Activated naive CD4-positive, alpha-beta T cell treated with anti-CD3 and anti-CD28 coated beads for 36 hours (primary cell): ENCODE measurements around the gene ELMO3. TPM values are rescaled to one million over a fixed set of nuclear protein-coding genes. Genes with fewer than 3 reads are reported as not detected.
A peak's percentile ranks its signal among the peaks of the same experiment; 100 is the strongest.

ENCODE experiments used
- CTCF ChIA-PET: fragments of 350-600 bp; sonication (Branson Sonifier 250); formaldehyde crosslinking; loops from one replicate; lab custom pipeline; 2021; ENCODE audit warnings: antibody characterized with exemption; lab: Charles Lee
- DNase-seq: peaks from one replicate; pipeline ENCODE4 v3.0.0-alpha.2; 2020
- H3K27ac Mint-ChIP-seq: one replicate; pipeline ENCODE4 v1.8.0; 2021; ENCODE audit warnings: mild to moderate bottlenecking, mixed read lengths
- H3K27me3 Mint-ChIP-seq: one replicate; pipeline ENCODE4 v1.8.0; 2021; ENCODE audit warnings: low read depth, mixed read lengths
- H3K36me3 Mint-ChIP-seq: one replicate; pipeline ENCODE4 v1.8.0; 2021; ENCODE audit warnings: low read depth, mixed read lengths
- H3K4me1 Mint-ChIP-seq: one replicate; pipeline ENCODE4 v1.8.0; 2021; ENCODE audit warnings: low read depth, mixed read lengths
- H3K4me3 Mint-ChIP-seq: one replicate; pipeline ENCODE4 v1.8.0; 2021; ENCODE audit warnings: mild to moderate bottlenecking, moderate library complexity, mixed read lengths
- H3K9me3 Mint-ChIP-seq: one replicate; pipeline ENCODE4 v1.8.0; 2021; ENCODE audit warnings: mixed read lengths
- intact Hi-C: fragments of 100-400 bp; cut with micrococcal nuclease; formaldehyde crosslinking; loops from one replicate; pipeline ENCODE4 v1.15.1; 2023
- total RNA-seq, 2 experiments: library from RNA; stranded (reverse); gene quantifications; one replicate each; pipeline ENCODE4 v1.2.3, GENCODE V29; 2021

Gene ELMO3
- 1 to 10 TPM; 3.8 to 4.4 TPM for total RNA-seq

DNA sequence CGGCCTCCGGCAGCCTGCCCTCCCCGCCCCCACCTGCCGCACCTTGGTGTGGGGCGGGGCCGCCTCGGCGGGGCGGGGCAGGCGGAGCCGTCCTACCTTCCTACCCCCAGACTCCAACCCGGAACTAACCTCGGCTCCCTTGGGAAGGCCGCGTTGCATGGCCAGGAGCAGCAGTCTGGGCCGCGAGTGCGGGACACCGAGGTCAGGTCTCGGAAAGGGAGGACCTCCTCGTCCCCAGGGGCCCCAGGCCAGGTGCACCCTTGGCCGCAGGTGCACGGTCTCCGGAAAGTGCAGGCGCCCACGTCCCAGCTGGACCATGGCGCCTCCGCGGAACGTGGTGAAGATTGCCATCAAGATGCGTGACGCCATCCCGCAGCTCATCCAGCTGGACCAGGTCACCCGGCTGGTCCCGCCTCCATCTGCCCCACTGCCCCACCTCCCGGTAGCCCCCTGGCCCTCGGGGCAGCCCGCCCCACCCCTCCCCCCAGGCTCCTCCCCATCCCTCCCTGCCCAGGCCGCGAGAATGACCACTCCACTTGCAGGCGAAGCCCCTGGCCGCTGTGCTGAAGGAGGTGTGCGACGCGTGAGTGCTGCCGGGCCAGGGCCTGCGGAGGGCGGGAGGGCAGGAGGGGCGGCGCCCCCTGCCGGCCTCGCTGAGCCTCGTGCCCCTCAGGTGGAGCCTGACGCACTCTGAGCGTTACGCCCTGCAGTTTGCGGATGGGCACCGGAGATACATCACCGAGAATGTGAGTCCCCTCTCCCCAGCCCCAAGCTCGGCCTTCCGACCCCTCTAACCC is at the start of gene ELMO3:
TSS of gene ELMO3 (plus strand) at position 121 of the 797 bp plus-strand sequence. CDS start at position 317, 196 bp downstream.
- intact Hi-C loops, result no loop called here
- DNase-seq, result no peak
- no peaks in the 10 kb centered on the region for H3K9me3 Mint-ChIP-seq
- no peaks in the 10 kb centered on the region for H3K27me3 Mint-ChIP-seq
- CTCF ChIA-PET, result interaction anchor here (0.6 to 2.9 kb wide), 3 partner anchors 9 to 223 kb away, joined by 3 to 10 read pairs (median 6); no protein-coding TSS in a partner anchor
- no peak within 1 kb of the TSS for H3K4me3 Mint-ChIP-seq
- no peak within 1 kb of the TSS for H3K27ac Mint-ChIP-seq
- peaks cover 24% of the 10 kb centered on the region for H3K36me3 Mint-ChIP-seq
- peaks cover 20% of the 10 kb centered on the region for H3K4me1 Mint-ChIP-seq

- peaks cover 6% of the 10 kb centered on the region for H3K27me3 Mint-ChIP-seq
- peaks cover 8% of the 10 kb centered on the region for H3K4me1 Mint-ChIP-seq
- H3K9me3 Mint-ChIP-seq, result no peaks in the 10 kb centered on the region
- DNase-seq, result no peak
- H3K4me3 Mint-ChIP-seq, result peak overlapping the region; percentile 5
- CTCF ChIA-PET, result interaction anchor here (1.1 kb wide), 1 partner anchor 132 kb away, joined by 3 read pairs; no protein-coding TSS in a partner anchor
- H3K36me3 Mint-ChIP-seq, result peaks cover 38% of the 10 kb centered on the region
- no peak overlapping the region for H3K27ac Mint-ChIP-seq
- intact Hi-C loops, result loop anchor here (10.0 kb wide), 1 partner anchor 245 kb away; the partner anchor contains the start of gene TPPP3
Measured at GRCh38 chr16:67149276-67150046, 49.5 kb upstream of the ELMO3 start.

DNA sequence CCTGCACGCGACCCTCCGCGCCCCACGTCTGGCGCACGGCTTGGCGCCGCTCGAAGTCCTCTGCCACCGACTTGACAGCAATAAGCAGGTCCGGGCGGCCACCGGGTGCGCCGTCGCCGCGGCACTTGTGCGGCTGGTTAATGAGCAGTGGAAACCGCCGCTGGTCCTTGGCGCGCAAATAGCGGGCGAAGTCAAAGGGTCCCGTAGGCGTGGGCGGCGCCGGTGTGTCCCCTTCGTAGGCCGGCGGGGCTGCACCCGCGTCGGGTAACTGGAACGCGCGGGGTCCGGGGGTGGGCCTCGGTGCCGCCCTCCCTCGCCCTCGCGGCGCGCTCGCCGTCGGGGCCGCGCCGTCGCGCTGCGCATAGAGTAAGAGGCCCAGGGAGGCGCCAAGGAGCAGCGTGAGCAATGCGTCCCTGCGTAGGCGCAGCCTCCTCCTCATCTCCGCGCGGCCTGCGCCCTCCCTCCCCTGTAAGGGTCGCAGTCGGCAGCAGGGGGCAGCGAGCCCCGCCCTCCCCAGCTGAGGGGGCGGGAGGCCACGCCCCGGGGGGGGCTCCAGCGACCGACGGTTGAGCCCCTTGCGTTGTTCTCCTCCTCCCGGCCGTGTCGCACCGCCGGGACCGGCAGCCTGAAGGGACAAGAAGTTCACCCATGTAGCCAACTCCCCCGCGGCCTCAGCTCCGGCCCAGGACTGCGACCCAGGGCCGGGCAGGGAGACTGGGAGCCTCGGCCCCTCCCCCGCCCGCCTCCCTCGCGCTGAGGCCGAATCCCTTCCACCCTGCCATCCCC is 48.7 kb upstream of the ELMO3 start:
- Mint-ChIP-seq H3K4me3 (peak overlapping the region; percentile 54), H3K27me3 (peaks cover 7% of the 10 kb centered on the region), H3K36me3 (peaks cover 33% of the 10 kb centered on the region), H3K9me3 (no peaks in the 10 kb centered on the region), H3K4me1 (peaks cover 10% of the 10 kb centered on the region), H3K27ac (no peak overlapping the region)
- intact Hi-C loops, result loop anchor here (10.0 kb wide), 1 partner anchor 245 kb away; the partner anchor contains the start of gene TPPP3
- CTCF ChIA-PET, result interaction anchor here (0.8 to 8.7 kb wide), 4 partner anchors 10 to 134 kb away, joined by 3 to 163 read pairs (median 3); no protein-coding TSS in a partner anchor
- peak; percentile 51 for DNase-seq

GRCh38 chr16:67150833-67151396 is 48.0 kb upstream of the ELMO3 start, which contains the start of gene B3GNT9:
Gene B3GNT9 (minus strand): TSS chr16:67150998. CDS start chr16:67150485, 513 bp downstream.
- peak within 1 kb of the TSS; percentile 54 for H3K4me3 Mint-ChIP-seq
- H3K9me3 Mint-ChIP-seq, result no peaks in the 10 kb centered on the region
- peaks cover 8% of the 10 kb centered on the region for H3K27me3 Mint-ChIP-seq
- H3K27ac Mint-ChIP-seq, result no peak within 1 kb of the TSS
- CTCF ChIA-PET, result interaction anchor here (0.5 to 8.7 kb wide), 6 partner anchors 9 to 195 kb away, joined by 3 to 163 read pairs (median 3); no protein-coding TSS in a partner anchor
- intact Hi-C loops, result loop anchor here (10.0 kb wide), 1 partner anchor 244 kb away; the partner anchor contains the start of gene TPPP3
- DNase-seq, result no peak
- peaks cover 30% of the 10 kb centered on the region for H3K36me3 Mint-ChIP-seq
- peaks cover 13% of the 10 kb centered on the region for H3K4me1 Mint-ChIP-seq

GRCh38 chr16:67151431-67152097 is 47.4 kb upstream of the ELMO3 start:
- no peak for DNase-seq
- peaks cover 8% of the 10 kb centered on the region for H3K27me3 Mint-ChIP-seq
- peaks cover 25% of the 10 kb centered on the region for H3K36me3 Mint-ChIP-seq
- no peak overlapping the region for H3K27ac Mint-ChIP-seq
- H3K4me1 Mint-ChIP-seq, result peaks cover 15% of the 10 kb centered on the region
- H3K9me3 Mint-ChIP-seq, result no peaks in the 10 kb centered on the region
- CTCF ChIA-PET, result interaction anchor here (0.5 to 8.7 kb wide), 9 partner anchors 9 to 258 kb away, joined by 3 to 163 read pairs (median 3); no protein-coding TSS in a partner anchor
- intact Hi-C loops, result loop anchor here (10.0 kb wide), 1 partner anchor 243 kb away; the partner anchor contains the start of gene TPPP3
- H3K4me3 Mint-ChIP-seq, result peak overlapping the region; percentile 54

DNA sequence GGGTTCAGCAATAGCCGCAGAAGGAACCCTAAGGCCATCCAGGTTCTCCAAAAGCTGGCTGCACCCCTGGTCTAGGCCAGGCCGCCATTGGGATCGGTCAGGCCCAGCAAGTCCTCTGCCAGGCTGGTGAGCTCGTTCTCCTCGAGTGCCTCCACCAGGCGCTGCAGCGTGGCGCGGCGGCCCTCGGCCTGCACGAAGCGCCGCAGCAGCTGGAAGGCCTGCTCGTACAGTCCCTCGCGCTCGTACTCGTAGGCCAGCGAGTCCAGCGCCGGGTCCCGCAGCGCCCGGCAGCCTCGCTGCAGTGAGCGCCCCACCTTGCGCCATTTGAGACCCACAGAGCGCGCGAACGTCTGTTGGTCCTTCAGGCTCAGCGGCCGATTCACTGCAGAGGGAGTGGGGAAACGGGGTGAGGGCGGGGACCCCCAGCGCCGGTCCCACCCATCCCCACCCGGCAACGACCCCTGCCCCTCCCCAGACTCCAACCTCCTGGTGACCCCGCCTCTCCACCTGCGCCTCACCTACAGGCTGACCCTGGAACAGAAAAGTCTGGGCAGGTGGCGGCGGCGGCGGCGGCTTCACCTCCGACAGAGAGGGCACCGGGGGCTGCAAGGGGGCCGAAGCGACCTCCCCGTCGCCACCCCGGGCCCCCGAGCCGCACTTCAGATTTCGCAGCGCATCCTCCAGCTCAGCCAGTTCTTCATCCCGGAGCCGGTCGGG is 44.2 kb upstream of the ELMO3 start:
- peaks cover 8% of the 10 kb centered on the region for H3K27me3 Mint-ChIP-seq
- CTCF ChIA-PET, result interaction anchor here (0.6 to 8.7 kb wide), 41 partner anchors 9 to 289 kb away, joined by 3 to 163 read pairs (median 5); partner anchors contain the start of genes CES3, HSF4 and NOL3
- H3K4me1 Mint-ChIP-seq, result peaks cover 32% of the 10 kb centered on the region
- no peak overlapping the region for H3K27ac Mint-ChIP-seq
- peak overlapping the region; percentile 58 for H3K4me3 Mint-ChIP-seq
- H3K36me3 Mint-ChIP-seq, result peaks cover 3% of the 10 kb centered on the region
- DNase-seq, result no peak
- intact Hi-C loops, result loop anchor here (1.0 to 10.0 kb wide), 5 partner anchors 136 to 240 kb away; partner anchors contain the start of gene TPPP3
- H3K9me3 Mint-ChIP-seq, result no peaks in the 10 kb centered on the region

DNA sequence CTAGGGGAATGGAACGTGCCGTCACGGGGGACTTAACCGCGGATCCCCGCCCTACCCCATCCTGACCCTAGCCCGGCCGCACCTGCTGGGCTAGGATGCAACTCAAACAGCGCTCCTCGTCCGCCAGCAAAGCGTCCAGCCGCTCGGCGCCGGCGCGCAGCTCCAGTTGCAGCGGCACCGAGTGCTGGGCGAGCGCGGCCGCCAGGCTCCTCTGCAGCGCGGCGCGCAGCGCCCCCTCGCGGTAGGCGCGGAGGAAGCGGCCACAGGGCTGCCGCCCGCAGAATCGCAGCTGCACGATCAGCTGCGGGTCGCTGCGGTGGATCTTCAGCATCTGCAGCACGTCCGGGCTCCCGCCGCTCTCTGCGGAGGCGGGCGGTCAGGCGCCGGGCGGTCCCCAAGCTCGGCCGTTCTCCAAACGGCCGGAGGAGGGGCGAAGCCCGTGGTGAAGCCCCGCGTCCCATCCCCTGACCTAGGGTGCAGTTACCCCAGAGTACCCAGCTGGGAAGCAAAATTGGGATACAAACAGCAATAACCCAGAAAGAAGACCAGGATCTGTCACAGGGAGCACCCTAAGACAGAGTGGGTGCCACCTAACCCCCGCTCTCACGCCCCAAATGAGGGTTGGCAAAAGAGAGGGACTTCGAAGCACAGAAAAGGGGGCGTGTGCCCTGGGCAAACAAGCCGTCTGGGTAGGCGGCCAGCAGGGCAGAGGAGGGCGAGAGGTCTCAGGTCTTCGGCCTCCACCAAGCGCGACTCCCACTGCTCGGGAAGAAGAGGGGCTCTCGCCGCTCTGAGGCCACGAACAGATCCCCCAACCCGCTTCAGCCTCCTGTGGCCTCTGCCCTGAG is 43.4 kb upstream of the ELMO3 start:
- peaks cover 8% of the 10 kb centered on the region for H3K27me3 Mint-ChIP-seq
- intact Hi-C loops, result loop anchor here (1.0 to 10.0 kb wide), 5 partner anchors 137 to 239 kb away; partner anchors contain the start of gene TPPP3
- H3K4me3 Mint-ChIP-seq, result peak overlapping the region; percentile 58
- H3K36me3 Mint-ChIP-seq, result peaks cover 3% of the 10 kb centered on the region
- H3K27ac Mint-ChIP-seq, result no peak overlapping the region
- peak; percentile 76 for DNase-seq
- H3K4me1 Mint-ChIP-seq, result peaks cover 32% of the 10 kb centered on the region
- H3K9me3 Mint-ChIP-seq, result no peaks in the 10 kb centered on the region
- CTCF ChIA-PET, result interaction anchor here (0.6 to 8.7 kb wide), 38 partner anchors 8 to 288 kb away, joined by 3 to 163 read pairs (median 5); partner anchors contain the start of genes CES3, HSF4 and NOL3

DNA sequence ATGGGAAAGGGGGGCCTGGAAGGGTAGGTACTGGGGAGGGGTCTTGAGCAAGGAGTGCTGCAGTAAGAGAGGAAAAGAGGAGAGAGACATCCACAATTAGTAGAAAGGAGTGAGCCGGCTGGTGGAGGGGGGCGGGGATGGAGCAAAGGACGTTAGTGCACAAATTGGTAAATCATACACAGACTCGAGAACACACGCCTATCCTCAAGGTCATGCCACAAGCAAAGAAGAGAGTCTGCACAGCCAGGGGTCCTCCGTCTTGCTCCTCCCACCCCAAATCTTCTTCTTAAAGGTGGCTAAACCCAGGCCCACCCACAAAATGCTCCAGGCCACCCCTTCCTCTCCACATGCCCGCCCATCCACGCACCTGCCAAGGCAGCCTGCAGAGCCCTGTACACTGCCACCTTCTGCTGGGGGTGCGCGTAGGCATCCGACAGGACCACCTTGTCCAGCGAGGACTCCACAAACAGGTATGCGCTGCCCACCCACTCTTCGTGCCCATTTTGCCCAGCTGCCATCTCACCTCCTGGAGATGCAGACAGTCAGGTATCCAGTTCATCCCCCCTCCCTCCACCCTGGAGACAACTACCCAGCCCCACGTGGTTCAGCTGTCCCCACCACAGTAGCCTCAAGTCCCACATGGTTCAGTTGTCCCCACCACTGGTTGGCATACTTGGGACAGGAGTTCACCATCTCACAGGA is 42.6 kb upstream of the ELMO3 start:
- CTCF ChIA-PET, result interaction anchor here (0.9 to 8.7 kb wide), 16 partner anchors 10 to 181 kb away, joined by 3 to 163 read pairs (median 8); partner anchors contain the start of gene CES4A
- Mint-ChIP-seq H3K27me3 (peaks cover 8% of the 10 kb centered on the region), H3K27ac (no peak overlapping the region), H3K4me3 (no peak overlapping the region), H3K36me3 (peaks cover 4% of the 10 kb centered on the region), H3K4me1 (peaks cover 31% of the 10 kb centered on the region), H3K9me3 (no peaks in the 10 kb centered on the region)
- DNase-seq, result no peak
- intact Hi-C loops, result loop anchor here (10.0 kb wide), 1 partner anchor 239 kb away; the partner anchor contains the start of gene TPPP3
